Choroid plexus epithelial cell (primary cell): ENCODE data around the gene NCKAP5.
A peak's percentile ranks its signal among the peaks of the same experiment; 100 is the strongest.

Experiments
- DNase-seq: peaks from one replicate; pipeline ENCODE4 v3.0.0-alpha.2; 2010; ENCODE audit warnings: low read depth
- H3K4me3 ChIP-seq: 2 replicates; pipeline ENCODE4 v1.5.1; 2011; ENCODE audit warnings: low read depth, mild to moderate bottlenecking, control low read depth, low read length, moderate library complexity
- CTCF ChIP-seq: conservative IDR thresholded peaks from 2 replicates; pipeline ENCODE4 v1.5.1; 2011; ENCODE audit warnings: low read depth, mild to moderate bottlenecking, control low read depth, inconsistent platforms, low read length, moderate library complexity

The NCKAP5 gene

GRCh38 chr2:132948211-132948610, 620.1 kb downstream of the NCKAP5 start:
- H3K4me3 ChIP-seq = no peak overlapping the region
- TF ChIP-seq CTCF = no peak
- no peak for DNase-seq

- peak; percentile 59 for DNase-seq
- H3K4me3 ChIP-seq = no peak overlapping the region
- no peak for TF ChIP-seq CTCF
Observed at GRCh38 chr2:132943829-132944228, 624.4 kb downstream of the NCKAP5 start.

GRCh38 chr2:132941296-132942020, 626.8 kb downstream of the NCKAP5 start:
- DNase-seq = no peak
- H3K4me3 ChIP-seq = no peak overlapping the region
- TF ChIP-seq CTCF = no peak

GRCh38 chr2:132937629-132938028, 630.6 kb downstream of the NCKAP5 start:
- no peak for TF ChIP-seq CTCF
- H3K4me3 ChIP-seq = no peak overlapping the region
- DNase-seq = peak; percentile 23

- H3K4me3 ChIP-seq = no peak overlapping the region
- no peak for DNase-seq
- no peak for TF ChIP-seq CTCF
Observed at GRCh38 chr2:132936791-132937190, 631.5 kb downstream of the NCKAP5 start.

GRCh38 chr2:132936261-132936660, 632.0 kb downstream of the NCKAP5 start:
- no peak overlapping the region for H3K4me3 ChIP-seq
- DNase-seq = no peak
- no peak for TF ChIP-seq CTCF

GRCh38 chr2:132929786-132930185, 638.5 kb downstream of the NCKAP5 start:
- TF ChIP-seq CTCF = no peak
- H3K4me3 ChIP-seq = no peak overlapping the region
- peak; percentile 13 for DNase-seq
